GM12875 (cell line): ENCODE measurements around the gene NUMBL.
A peak's percentile ranks its signal among the peaks of the same experiment; 100 is the strongest.

Experiments
- H3K4me3 ChIP-seq: one replicate; pipeline ENCODE4 v1.5.1; 2011; ENCODE audit warnings: low read depth, low read length, control low read depth
- CTCF ChIP-seq: IDR thresholded peaks from 2 replicates; pipeline ENCODE4 v1.5.1; 2011; ENCODE audit warnings: low read depth, mild to moderate bottlenecking, control low read depth, inconsistent platforms, low read length, moderate library complexity, borderline replicate concordance; ENCODE audit not compliant: insufficient read depth

The NUMBL gene

DNA sequence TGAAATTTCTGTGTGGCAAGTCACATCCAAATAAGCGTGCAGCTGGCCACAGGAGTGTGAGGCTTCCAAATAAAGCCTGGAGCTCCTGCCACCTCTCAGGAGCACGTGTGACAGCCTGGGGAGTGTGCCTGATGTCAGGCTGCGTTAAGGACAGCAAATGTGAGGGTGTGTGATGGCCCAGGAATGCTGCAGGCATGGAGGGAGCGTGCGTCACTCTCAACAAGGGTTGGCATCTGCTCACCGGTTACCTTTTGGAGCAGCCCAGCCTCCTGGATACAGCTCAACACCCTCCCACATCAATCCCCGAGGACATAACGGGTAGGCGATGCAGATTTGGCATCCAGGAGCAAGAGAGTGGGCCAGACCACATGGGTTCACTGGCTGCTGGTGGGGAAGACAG is 19.0 kb downstream of the NUMBL start:
- no peak overlapping the region for H3K4me3 ChIP-seq
- no peak for TF ChIP-seq CTCF

DNA sequence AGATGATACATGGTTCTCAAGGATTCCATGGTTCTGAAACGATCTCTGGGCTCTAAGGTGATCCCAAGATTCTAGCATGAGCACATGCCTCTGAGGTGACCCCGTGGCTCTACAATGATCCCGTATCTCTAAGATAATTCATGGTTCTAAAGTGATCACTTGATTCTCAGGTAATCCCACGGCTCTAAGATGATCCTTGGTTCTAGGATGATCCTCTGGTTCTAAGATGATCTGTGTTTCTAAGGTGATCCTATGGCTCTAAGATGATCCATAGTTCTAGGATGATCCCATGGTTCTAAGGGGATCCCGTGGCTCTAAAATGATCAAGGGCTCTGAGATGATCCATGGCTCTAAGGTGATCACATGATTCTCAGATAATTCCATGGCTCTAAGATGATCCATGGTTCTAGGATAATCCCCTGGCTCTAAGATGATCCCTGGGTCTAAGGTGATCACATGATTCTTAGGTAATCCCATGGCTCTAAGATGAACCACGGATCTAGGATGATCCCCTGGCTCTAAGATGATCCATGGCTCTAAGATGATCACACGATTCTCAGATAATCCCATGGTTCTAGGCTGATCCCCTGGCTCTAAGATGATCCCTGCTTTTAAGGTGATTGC is 21.3 kb downstream of the NUMBL start:
- TF ChIP-seq CTCF = no peak
- H3K4me3 ChIP-seq = no peak overlapping the region

- H3K4me3 ChIP-seq = no peak overlapping the region
- TF ChIP-seq CTCF = no peak
Measured at GRCh38 chr19:40667602-40668001, 22.8 kb downstream of the NUMBL start.

DNA sequence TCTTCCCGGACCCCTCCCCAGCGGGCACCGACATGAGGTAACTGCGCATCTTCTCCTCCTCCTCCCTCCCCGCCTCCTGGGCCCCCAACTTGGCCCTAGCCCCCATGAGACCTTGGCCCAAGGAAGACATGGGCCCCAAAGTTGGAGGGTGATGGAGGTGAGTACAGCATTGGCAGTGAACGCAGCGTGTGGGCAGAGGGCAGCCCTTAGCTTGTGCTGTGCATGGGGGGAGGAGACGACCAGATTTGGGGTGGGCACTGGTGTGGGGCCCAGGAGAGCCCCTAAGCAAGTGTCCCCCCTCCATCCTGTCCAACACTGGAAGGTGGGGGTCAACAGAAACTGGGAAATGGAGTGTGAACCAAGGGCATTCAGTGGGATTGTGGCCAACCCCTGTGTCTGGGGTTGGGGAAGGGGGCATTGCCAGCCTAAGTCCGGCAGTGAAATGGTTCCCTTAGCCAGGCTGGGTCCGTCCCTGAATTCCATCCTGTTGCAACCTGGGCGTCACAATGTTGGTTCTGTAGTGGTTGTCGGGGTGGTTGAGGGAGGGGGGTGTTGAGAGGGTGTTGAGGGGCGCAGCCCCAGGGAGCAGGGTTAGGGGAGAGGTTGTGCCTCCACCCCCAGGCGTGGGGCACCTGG is 23.5 kb downstream of the NUMBL start:
- no peak overlapping the region for H3K4me3 ChIP-seq
- no peak for TF ChIP-seq CTCF

GRCh38 chr19:40663695-40664692 is 26.5 kb downstream of the NUMBL start:
- no peak for TF ChIP-seq CTCF
- peak overlapping the region; percentile 70 for H3K4me3 ChIP-seq

DNA sequence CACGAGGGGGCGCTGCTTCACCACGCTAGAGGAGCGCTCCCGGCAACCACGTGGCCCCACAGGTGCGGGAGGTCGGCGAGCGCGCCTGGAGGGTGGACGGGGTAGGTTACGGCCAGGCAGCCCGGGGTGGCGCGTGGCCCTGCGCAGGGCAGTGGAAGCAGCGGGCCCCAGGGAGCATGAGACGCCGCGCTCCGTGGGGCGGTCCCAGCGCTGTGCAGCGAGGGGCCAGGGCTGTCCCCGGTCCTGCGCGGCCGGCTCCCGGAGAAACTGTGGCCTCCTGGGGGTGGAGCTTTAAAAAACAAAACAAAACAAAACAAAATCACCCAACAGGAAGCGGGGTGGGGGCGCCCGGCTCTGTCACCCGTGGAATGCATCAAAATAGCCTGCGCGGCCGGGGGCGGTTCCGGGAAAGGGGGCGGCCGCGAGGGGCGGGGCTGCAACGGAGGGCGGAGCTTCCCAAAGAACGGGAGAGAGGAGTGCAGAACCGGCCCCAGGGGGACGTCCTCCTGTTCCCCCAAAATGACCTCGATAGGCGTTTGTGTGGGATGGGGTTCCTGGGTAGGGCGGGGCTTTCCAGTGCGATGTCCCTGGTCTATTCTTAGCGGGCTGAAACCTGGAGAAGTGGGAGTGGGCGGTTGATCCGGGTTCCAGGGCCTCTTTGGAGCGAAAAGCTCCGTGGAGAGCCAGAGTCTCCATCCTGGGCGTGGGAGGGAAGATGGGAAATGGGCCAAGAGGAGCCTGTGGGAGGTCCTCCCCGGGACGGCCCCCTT is 27.3 kb downstream of the NUMBL start:
- TF ChIP-seq CTCF = peak; percentile 90; the same call in 1 of the 2 replicates
- peak overlapping the region; percentile 70 for H3K4me3 ChIP-seq
